Coronary artery (tissue), 2 donors: ENCODE results near the gene PRDM16.

Experiments
- DNase-seq: peaks from one replicate; pipeline ENCODE4 v3.0.0-alpha.2; 2017; ENCODE audit warnings: low spot score
- H3K27ac ChIP-seq, 2 donors: fragments of 200-600 bp; sonication (generic); one replicate each; pipeline ENCODE4 v1.5.1; 2016 to 2019
- H3K4me3 ChIP-seq: fragments of 200-600 bp; sonication (generic); 2 replicates; pipeline ENCODE4 v1.5.1; 2016; ENCODE audit warnings: mild to moderate bottlenecking, moderate library complexity
- CTCF ChIP-seq: fragments of 200-600 bp; sonication (generic); IDR thresholded peaks from one replicate; pipeline ENCODE4 v1.5.1; 2019; ENCODE audit warnings: antibody characterized with exemption

Gene PRDM16

GRCh38 chr1:3393024-3393986 lies 324.3 kb downstream of the PRDM16 start:
- peak; percentile 84 for DNase-seq
- no peak for TF ChIP-seq CTCF
- H3K27ac ChIP-seq: peak overlapping the region; percentile 95 to 97
- H3K4me3 ChIP-seq: peak overlapping the region; percentile 70

DNA sequence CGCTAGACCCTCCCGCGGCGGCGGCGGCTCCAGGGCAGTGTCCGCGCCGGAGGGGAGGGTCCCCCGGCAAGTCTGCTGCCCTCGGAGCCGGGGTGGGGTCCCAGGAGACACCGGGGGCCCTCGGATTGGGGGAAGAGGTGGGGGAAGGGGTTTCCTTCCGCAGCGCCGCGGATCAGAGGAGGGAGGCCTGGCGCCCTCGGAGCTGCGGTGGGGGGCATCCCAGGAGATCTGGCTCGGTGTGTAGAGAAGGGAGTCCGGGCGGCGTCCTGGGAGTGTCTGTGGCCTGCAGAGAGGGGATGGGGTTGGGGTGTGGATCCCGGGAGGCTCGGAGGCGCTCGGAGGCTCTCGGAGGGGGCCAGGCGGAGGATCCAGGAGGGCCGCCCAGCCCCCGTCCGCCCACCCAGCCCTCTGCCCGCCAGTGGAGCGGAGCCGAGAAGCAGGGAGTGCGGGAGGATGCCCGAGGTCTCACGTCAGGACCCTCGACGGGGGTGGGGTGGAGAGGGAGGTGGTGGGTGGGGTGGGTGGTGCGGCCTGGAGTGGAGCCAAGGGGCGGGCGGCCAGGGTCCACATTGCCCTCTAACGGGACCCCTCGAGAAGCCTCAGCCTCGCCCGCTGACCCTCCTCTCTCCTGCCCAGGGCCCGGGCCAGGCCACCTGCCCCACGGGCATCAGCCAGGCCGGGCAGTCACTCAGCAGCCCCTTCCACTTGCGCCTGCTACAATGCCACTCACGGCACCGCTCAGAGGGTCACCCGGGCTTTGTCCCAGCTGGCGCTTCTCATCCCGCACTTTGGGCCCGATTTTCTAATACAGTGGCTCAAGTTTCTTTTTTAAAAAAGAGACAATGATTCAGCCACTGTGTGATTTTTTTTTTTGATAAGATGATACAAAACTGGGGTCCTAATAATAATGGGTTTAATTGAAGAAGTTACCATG lies 325.3 kb downstream of the PRDM16 start:
- Histone ChIP-seq H3K4me3 (peak overlapping the region; percentile 70), H3K27ac (peak overlapping the region; percentile 95 to 97)
- DNase-seq: no peak

GRCh38 chr1:3396411-3396810 lies 327.4 kb downstream of the PRDM16 start:
- no peak for TF ChIP-seq CTCF
- Histone ChIP-seq H3K4me3 (no peak overlapping the region), H3K27ac (no peak overlapping the region)
- no peak for DNase-seq

More for the DNA sequence above, 325.3 kb downstream of the PRDM16 start:
- TF ChIP-seq CTCF: no peak

DNA sequence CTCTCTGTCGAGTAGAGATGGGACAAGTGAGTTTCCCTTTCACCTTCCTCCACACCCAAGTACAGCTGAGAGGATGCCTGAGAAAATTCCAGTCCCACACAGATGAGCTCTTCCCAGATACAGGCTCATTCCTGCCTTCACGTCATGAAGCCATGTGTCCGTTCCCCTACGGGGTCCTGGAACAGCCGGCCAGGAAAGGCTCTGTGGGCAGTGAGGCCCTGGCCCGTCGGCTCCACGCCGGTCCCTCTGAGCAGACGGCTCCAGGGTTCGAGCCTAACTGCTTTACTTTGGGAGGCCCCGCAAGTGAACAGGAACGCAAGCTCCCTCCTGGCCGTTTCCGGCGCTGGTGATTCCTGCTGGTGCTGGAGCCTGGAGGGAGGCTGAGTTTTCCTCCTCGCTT lies 328.3 kb downstream of the PRDM16 start:
- no peak overlapping the region for H3K4me3 ChIP-seq
- H3K27ac ChIP-seq: no peak overlapping the region
- no peak for DNase-seq
- TF ChIP-seq CTCF: no peak

- no peak for DNase-seq
- Histone ChIP-seq H3K27ac (peak overlapping the region; percentile 53 to 68), H3K4me3 (no peak overlapping the region)
- no peak for TF ChIP-seq CTCF
Observed at GRCh38 chr1:3398396-3399140, 329.6 kb downstream of the PRDM16 start.

GRCh38 chr1:3399732-3400131 lies 330.7 kb downstream of the PRDM16 start:
- Histone ChIP-seq H3K27ac (peak overlapping the region; percentile 53 to 68), H3K4me3 (no peak overlapping the region)
- TF ChIP-seq CTCF: no peak
- no peak for DNase-seq
